OCI-LY7 (cell line): ENCODE data around the gene CMPK2.

ENCODE experiments used
- CTCF ChIP-seq: fragments of 200-600 bp; sonication (generic); conservative IDR thresholded peaks from 2 replicates; pipeline ENCODE4 v1.5.1; 2014; ENCODE audit warnings: mild to moderate bottlenecking, antibody characterized with exemption, low read length, moderate library complexity, mixed read lengths
- EZH2phosphoT487 ChIP-seq: fragments of 200-600 bp; sonication (generic); IDR thresholded peaks from 2 replicates; pipeline ENCODE4 v1.6.1; 2018; ENCODE audit warnings: low read depth, borderline replicate concordance, mild to moderate bottlenecking, mixed run types, antibody characterized with exemption, low read length, moderate library complexity, mixed read lengths

- no peak for TF ChIP-seq CTCF
- TF ChIP-seq EZH2phosphoT487: no peak
These were observed 1.3 kb upstream of the CMPK2 start for GRCh38 chr2:6866982-6867381.
